Lower leg skin (tissue), 4 donors: ENCODE measurements around the gene PLEKHM3. TPM values are rescaled to one million over a fixed set of nuclear protein-coding genes. Genes with fewer than 3 reads are reported as not detected.

Experiments used
- DNase-seq, 2 donors: peaks; one replicate each; pipeline ENCODE4 v3.0.0-alpha.2; 2019; ENCODE audit warnings: low spot score in 2 of 2
- H3K4me3 ChIP-seq: fragments of 200-600 bp; sonication (generic); 2 replicates; pipeline ENCODE4 v1.5.1; 2017; ENCODE audit warnings: mild to moderate bottlenecking, low read depth; ENCODE audit not compliant: poor library complexity, severe bottlenecking
- CTCF ChIP-seq, 3 donors: fragments of 450-650 bp; IDR thresholded peaks; one replicate each; pipeline ENCODE4 v1.5.1; 2016; ENCODE audit warnings: antibody characterized with exemption in 3 of 3, mild to moderate bottlenecking in 3 of 3, moderate library complexity in 2 of 3
- POLR2A ChIP-seq, 2 donors: fragments of 450-650 bp; IDR thresholded peaks; one replicate each; pipeline ENCODE4 v1.6.1; 2016 to 2017; ENCODE audit warnings: antibody characterized with exemption in 2 of 2, mild to moderate bottlenecking in 1 of 2, moderate library complexity in 1 of 2
- WGBS, 2 donors: methylation state at CpG; one replicate each; pipeline ENCODE4 v1.1.5; 2018; 5-methylcytosine and 5-hydroxymethylcytosine counted together
- intact Hi-C: fragments of 100-400 bp; cut with DNase I; formaldehyde crosslinking; loops from one replicate; pipeline ENCODE4 v1.15.0; 2023; ENCODE audit warnings: low total_unique reads
- total RNA-seq, 4 donors: library from RNA; depleted of rRNA; stranded (reverse); fragments of >200 nt; gene quantifications; one replicate each; pipeline ENCODE4 v1.1.0, GENCODE V29; 2016

The PLEKHM3 gene
- total RNA-seq, 4 donors from 2014 or later: 18.3 to 22.2 (median 19.4) TPM

DNA sequence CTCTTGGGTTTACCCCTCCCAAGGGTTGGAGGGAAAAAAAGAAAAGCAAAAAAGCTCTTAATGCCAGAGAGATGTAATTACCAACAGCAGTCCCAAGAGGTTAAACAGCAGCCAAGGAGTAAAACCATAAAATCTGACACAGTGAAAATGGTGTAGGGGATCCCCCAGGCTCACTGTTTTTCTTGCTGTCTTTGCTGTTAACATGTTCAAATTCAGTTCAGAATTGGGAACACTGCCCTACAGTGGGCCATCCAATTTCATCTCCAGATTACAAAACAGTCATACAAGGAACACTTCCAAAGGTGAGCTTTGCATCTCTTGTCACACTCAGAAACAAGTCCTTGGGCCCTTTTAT is 54.5 kb downstream of the PLEKHM3 start:
- no peak for TF ChIP-seq CTCF (IDR thresholded peaks at IDR 0.05)
- intact Hi-C loops: loop anchor here (2.0 kb wide), 1 partner anchor 88 kb away; no protein-coding TSS in a partner anchor
- DNase-seq: no peak
- no peak overlapping the region for H3K4me3 ChIP-seq

DNA sequence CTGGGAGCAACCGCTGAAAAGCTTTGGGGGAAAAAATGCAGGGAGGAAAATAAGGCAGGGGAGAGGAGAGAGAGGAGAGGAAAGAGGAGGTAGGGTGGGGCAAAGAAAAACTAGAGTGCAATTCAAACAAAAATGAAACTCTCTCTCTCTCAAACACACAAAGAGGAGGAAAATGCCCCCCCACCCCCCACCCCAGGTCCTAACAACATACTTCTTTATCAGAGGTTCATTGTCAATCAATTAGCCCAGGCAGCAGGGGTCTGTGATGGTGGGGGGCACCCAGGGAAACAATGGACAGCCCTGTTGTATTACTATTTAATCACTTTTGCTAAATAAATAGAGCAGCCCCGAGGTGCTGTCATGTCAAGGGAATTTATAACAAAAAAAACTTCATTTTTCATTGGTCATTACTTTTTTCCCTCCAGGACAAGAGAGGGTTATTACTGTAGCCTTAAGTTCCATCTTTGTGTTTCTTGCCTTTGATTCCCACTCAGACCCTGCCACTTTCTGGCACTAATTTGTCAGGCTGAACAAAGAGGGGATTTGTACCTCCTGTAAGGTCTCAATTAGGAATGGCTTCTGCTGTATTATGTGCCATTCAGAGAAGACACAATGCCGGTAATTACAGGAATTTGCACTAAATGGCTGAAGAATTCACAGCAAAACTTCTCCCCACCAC is 55.0 kb downstream of the PLEKHM3 start:
- no peak overlapping the region for H3K4me3 ChIP-seq
- 65 to 69% methylated on average over 3 of the region's 3 CpGs for WGBS, 2 donors
- no peak for DNase-seq
- TF ChIP-seq POLR2A (IDR thresholded peaks at IDR 0.05) (no peak), CTCF (IDR thresholded peaks at IDR 0.05) (no peak)
- intact Hi-C loops: loop anchor here (2.0 kb wide), 1 partner anchor 87 kb away; no protein-coding TSS in a partner anchor

GRCh38 chr2:207969249-207969648 is 56.1 kb downstream of the PLEKHM3 start:
- 84 to 93% methylated on average over 2 of the region's 2 CpGs for WGBS, 2 donors
- intact Hi-C loops: no loop called here
- DNase-seq: no peak
- TF ChIP-seq POLR2A (IDR thresholded peaks at IDR 0.05): no peak
- TF ChIP-seq CTCF (IDR thresholded peaks at IDR 0.05): no peak
- no peak overlapping the region for H3K4me3 ChIP-seq

GRCh38 chr2:207967121-207967520 is 58.2 kb downstream of the PLEKHM3 start:
- intact Hi-C loops: no loop called here
- no peak for DNase-seq
- WGBS, 2 donors: 83 to 88% methylated on average over 3 of the region's 3 CpGs
- no peak overlapping the region for H3K4me3 ChIP-seq
- TF ChIP-seq POLR2A (IDR thresholded peaks at IDR 0.05): no peak
- TF ChIP-seq CTCF (IDR thresholded peaks at IDR 0.05): no peak

- TF ChIP-seq POLR2A (IDR thresholded peaks at IDR 0.05): no peak
- no peak for TF ChIP-seq CTCF (IDR thresholded peaks at IDR 0.05)
- no peak for DNase-seq
- no peak overlapping the region for H3K4me3 ChIP-seq
- WGBS, 2 donors: 65 to 71% methylated on average over 1 of the region's 1 CpG
- intact Hi-C loops: no loop called here
Observed at GRCh38 chr2:207960911-207961310, 64.4 kb downstream of the PLEKHM3 start.

GRCh38 chr2:207960090-207960489 is 65.2 kb downstream of the PLEKHM3 start:
- DNase-seq: no peak
- TF ChIP-seq CTCF (IDR thresholded peaks at IDR 0.05): no peak
- no peak for TF ChIP-seq POLR2A (IDR thresholded peaks at IDR 0.05)
- no peak overlapping the region for H3K4me3 ChIP-seq
- 77 to 80% methylated on average over 1 of the region's 1 CpG for WGBS, 2 donors
- intact Hi-C loops: no loop called here
